DOHH2 (cell line): ENCODE measurements around the gene SPEM3.
"Not testable (repeated sequence)": the region's sequence is repeated elsewhere in the genome, so short reads cannot be mapped to it uniquely, and the experiment has no call there.

ENCODE experiments used
- EZH2phosphoT487 ChIP-seq: fragments of 200-600 bp; sonication (generic); IDR thresholded peaks from 2 replicates; pipeline ENCODE4 v1.6.1; 2017; ENCODE audit warnings: borderline replicate concordance, mild to moderate bottlenecking, antibody characterized with exemption, low read length, moderate library complexity, mixed read lengths
- TF ChIP-seq, protein P1 (sequence below): fragments of 200-600 bp; sonication (generic); IDR thresholded peaks from one replicate; pipeline ENCODE4 v1.5.1; 2014; ENCODE audit warnings: antibody characterized with exemption, mild to moderate bottlenecking, low read depth, low read length; ENCODE audit not compliant: poor library complexity, severe bottlenecking

DNA sequence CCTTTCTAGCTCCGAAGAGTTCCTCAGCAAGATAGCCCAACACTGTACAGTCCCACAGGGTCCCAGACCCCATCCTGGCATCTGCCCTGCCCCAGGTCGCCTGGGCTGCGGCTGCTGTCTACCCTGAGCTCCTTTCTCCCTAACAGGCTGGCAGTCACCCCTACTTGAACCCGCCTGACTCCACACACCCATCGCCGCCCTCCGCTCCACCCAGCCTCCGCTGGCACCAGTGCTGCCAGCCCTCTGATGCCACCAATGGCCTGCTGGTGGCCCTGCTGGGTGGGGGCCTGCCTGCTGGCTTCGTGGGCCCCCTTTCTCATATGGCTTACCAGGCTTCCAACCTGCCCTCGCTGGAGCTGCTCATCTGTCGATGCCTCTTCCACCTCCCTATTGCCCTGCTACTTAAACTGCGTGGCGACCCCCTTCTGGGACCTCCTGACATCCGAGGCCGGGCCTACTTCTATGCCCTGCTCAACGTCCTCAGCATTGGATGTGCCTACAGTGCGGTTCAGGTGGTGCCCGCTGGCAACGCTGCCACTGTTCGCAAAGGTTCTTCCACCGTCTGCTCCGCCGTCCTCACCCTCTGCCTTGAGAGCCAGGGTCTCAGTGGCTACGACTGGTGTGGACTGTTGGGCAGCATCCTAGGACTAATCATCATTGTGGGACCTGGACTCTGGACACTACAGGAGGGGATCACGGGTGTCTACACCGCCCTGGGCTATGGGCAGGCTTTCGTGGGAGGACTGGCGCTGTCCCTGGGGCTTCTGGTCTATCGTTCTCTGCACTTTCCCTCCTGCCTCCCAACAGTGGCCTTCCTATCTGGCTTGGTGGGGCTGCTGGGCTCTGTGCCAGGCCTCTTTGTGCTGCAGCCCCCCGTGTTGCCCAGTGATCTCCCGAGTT is 53.4 kb downstream of the SPEM3 start:
- TF ChIP-seq, protein P1, sequence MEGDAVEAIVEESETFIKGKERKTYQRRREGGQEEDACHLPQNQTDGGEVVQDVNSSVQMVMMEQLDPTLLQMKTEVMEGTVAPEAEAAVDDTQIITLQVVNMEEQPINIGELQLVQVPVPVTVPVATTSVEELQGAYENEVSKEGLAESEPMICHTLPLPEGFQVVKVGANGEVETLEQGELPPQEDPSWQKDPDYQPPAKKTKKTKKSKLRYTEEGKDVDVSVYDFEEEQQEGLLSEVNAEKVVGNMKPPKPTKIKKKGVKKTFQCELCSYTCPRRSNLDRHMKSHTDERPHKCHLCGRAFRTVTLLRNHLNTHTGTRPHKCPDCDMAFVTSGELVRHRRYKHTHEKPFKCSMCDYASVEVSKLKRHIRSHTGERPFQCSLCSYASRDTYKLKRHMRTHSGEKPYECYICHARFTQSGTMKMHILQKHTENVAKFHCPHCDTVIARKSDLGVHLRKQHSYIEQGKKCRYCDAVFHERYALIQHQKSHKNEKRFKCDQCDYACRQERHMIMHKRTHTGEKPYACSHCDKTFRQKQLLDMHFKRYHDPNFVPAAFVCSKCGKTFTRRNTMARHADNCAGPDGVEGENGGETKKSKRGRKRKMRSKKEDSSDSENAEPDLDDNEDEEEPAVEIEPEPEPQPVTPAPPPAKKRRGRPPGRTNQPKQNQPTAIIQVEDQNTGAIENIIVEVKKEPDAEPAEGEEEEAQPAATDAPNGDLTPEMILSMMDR: not testable (repeated sequence)
- not testable (repeated sequence) for TF ChIP-seq EZH2phosphoT487
